OCI-LY7 (cell line): ENCODE results near the gene SSBP2.

Source experiments
- CTCF ChIP-seq: fragments of 200-600 bp; sonication (generic); conservative IDR thresholded peaks from 2 replicates; pipeline ENCODE4 v1.5.1; 2014; ENCODE audit warnings: mild to moderate bottlenecking, antibody characterized with exemption, low read length, moderate library complexity, mixed read lengths
- EZH2phosphoT487 ChIP-seq: fragments of 200-600 bp; sonication (generic); IDR thresholded peaks from 2 replicates; pipeline ENCODE4 v1.6.1; 2018; ENCODE audit warnings: low read depth, borderline replicate concordance, mild to moderate bottlenecking, mixed run types, antibody characterized with exemption, low read length, moderate library complexity, mixed read lengths

GRCh38 chr5:81753429-81753828 lies 2.5 kb upstream of the SSBP2 start:
- no peak for TF ChIP-seq CTCF
- TF ChIP-seq EZH2phosphoT487 = no peak
